Testis (tissue), 3 donors: ENCODE measurements around the gene ELF3. TPM values are rescaled to one million over a fixed set of nuclear protein-coding genes. Genes with fewer than 3 reads are reported as not detected.

Experiments
- DNase-seq: peaks from one replicate; pipeline ENCODE4 v3.0.0-alpha.2; 2019
- H3K27ac ChIP-seq, 2 donors: fragments of 200-600 bp; sonication (generic); one replicate each; pipeline ENCODE4 v1.5.1; 2019
- H3K27me3 ChIP-seq: fragments of 200-600 bp; sonication (generic); one replicate; pipeline ENCODE4 v1.5.1; 2019
- H3K36me3 ChIP-seq: fragments of 200-600 bp; sonication (generic); one replicate; pipeline ENCODE4 v1.5.1; 2017; ENCODE audit warnings: low read depth; ENCODE audit errors: missing control alignments
- H3K4me1 ChIP-seq: fragments of 200-600 bp; sonication (generic); one replicate; pipeline ENCODE4 v1.5.1; 2019
- H3K4me3 ChIP-seq, 2 donors: fragments of 200-600 bp; sonication (generic); one replicate each; pipeline ENCODE4 v1.5.1; 2017 to 2019
- H3K9me3 ChIP-seq: fragments of 200-600 bp; sonication (generic); one replicate; pipeline ENCODE4 v1.5.1; 2017
- POLR2A ChIP-seq: fragments of 450-650 bp; IDR thresholded peaks from one replicate; pipeline ENCODE4 v1.6.1; 2017; ENCODE audit warnings: antibody characterized with exemption, mild to moderate bottlenecking, moderate library complexity
- WGBS, 2 donors: methylation state at CpG; one replicate each; pipeline ENCODE4 v1.1.5; 2018; 5-methylcytosine and 5-hydroxymethylcytosine counted together
- intact Hi-C: fragments of 100-400 bp; cut with DNase I; formaldehyde crosslinking; loops from one replicate; pipeline ENCODE4 v1.15.1; 2023; ENCODE audit warnings: low total_unique reads
- polyA plus RNA-seq: library from polyadenylated mRNA; stranded (reverse); fragments of 350-450 nt; fragmentation: Illumina TruSeq; extraction: RNeasy Lipid Tissue Mini Kit (QIAGEN cat#74804); gene quantifications from one replicate; pipeline ENCODE4 v1.2.3, GENCODE V29; 2014; ENCODE audit warnings: low read depth, low replicate concordance; ENCODE audit not compliant: insufficient read depth
- total RNA-seq, 2 donors: library from RNA; depleted of rRNA; stranded (reverse); fragments of >200 nt; gene quantifications; one replicate each; pipeline ENCODE4 v1.2.3, GENCODE V29; 2016
- TF ChIP-seq, protein P1 (sequence below), 3 experiments: fragments of 450-650 bp in 2 of 3; fragments of 200-600 bp in 1 of 3; sonication (generic) in 1 of 3; IDR thresholded peaks; one replicate each; pipeline ENCODE4 v1.5.1; 2016 to 2019; ENCODE audit warnings: antibody characterized with exemption in 3 of 3, mild to moderate bottlenecking in 2 of 3, moderate library complexity in 1 of 3

ELF3 gene
- total and polyA plus RNA-seq, 3 donors from 2014 or later, result 0.43 to 3.3 (median 0.79) TPM

DNA sequence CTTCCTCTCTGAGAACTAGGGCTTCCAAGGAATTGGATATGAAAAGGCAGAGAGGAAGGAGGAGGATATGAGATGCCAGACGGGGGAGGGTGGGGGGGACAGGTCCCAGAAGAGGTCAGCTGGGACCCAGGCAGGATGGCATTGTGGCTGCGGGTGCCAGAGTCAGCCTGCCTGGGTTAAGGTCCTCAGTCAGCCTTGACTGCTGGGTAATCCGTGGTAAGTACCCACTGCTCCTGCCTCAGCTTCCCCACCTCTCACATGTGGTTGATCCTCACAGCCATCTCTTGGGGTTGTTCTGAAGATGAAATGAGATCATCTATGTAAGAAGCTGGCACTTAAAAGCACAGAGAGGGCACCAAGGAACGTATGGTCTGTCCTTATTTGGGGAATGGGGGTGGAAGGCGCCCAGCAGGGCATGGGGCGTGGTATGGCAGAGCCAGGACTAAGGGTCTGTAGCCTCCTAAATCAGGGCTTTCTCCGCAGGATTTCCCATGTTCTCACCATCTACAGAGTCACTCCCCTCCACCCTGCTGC is 23.8 kb downstream of the ELF3 start:
- no peak for DNase-seq
- intact Hi-C loops, result no loop called here

DNA sequence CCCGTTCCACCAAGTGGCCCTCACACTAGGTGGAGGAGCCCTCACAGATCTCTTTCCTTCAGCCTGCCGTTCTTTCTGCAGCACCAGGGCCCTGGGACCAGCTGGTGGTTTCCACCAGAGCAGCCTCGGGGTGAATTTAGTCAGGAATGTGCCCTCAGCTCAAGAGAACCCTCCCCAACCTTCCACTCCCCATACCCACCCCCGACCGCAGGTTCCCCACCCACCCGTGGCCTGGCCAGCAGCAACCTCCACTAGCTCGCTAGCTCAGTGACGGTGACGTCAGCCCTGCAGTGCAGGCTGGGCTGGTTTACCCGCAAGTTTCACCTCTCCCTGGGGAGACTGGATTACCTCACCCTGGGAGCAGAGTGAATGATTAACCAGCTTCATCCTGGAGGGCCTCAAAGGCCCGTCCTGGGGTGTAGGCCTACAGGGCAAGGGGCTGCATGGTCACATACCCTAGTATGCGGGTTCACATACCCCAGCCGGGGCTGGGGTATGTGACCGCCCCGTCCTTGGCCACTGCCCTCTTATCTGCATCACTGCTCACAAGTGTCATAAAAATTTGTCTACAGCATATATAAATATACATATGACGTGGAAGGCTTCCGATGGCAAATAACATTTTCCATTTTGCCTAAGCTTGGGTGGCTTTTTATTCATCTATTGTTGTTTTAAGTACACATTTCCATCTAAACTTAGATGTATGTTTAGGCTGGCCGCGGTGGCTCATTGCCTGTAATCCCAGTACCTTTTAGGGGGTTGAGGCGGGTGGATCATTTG is 24.5 kb downstream of the ELF3 start:
- intact Hi-C loops, result no loop called here
- Histone ChIP-seq H3K9me3 (no peaks in the 10 kb centered on the region), H3K4me3 (no peak overlapping the region), H3K4me1 (no peaks in the 10 kb centered on the region), H3K27ac (no peak overlapping the region), H3K27me3 (no peaks in the 10 kb centered on the region), H3K36me3 (no peaks in the 10 kb centered on the region)
- peak; percentile 23 for DNase-seq
- 82% methylated on average over 16 to 18 of the region's 20 CpGs for WGBS, 2 donors
- no peak for TF ChIP-seq POLR2A
- TF ChIP-seq, protein P1, sequence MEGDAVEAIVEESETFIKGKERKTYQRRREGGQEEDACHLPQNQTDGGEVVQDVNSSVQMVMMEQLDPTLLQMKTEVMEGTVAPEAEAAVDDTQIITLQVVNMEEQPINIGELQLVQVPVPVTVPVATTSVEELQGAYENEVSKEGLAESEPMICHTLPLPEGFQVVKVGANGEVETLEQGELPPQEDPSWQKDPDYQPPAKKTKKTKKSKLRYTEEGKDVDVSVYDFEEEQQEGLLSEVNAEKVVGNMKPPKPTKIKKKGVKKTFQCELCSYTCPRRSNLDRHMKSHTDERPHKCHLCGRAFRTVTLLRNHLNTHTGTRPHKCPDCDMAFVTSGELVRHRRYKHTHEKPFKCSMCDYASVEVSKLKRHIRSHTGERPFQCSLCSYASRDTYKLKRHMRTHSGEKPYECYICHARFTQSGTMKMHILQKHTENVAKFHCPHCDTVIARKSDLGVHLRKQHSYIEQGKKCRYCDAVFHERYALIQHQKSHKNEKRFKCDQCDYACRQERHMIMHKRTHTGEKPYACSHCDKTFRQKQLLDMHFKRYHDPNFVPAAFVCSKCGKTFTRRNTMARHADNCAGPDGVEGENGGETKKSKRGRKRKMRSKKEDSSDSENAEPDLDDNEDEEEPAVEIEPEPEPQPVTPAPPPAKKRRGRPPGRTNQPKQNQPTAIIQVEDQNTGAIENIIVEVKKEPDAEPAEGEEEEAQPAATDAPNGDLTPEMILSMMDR (IDR thresholded peaks at IDR 0.05), result no peak

More for the DNA sequence above, 23.8 kb downstream of the ELF3 start:
- WGBS, 2 donors, result 87 to 95% methylated on average over 6 to 7 of the region's 7 CpGs
- Histone ChIP-seq H3K27me3 (no peaks in the 10 kb centered on the region), H3K9me3 (no peaks in the 10 kb centered on the region), H3K27ac (no peak overlapping the region), H3K4me3 (no peak overlapping the region), H3K4me1 (no peaks in the 10 kb centered on the region), H3K36me3 (no peaks in the 10 kb centered on the region)
- TF ChIP-seq, protein P1 (IDR thresholded peaks at IDR 0.05), result no peak
- TF ChIP-seq POLR2A, result no peak

DNA sequence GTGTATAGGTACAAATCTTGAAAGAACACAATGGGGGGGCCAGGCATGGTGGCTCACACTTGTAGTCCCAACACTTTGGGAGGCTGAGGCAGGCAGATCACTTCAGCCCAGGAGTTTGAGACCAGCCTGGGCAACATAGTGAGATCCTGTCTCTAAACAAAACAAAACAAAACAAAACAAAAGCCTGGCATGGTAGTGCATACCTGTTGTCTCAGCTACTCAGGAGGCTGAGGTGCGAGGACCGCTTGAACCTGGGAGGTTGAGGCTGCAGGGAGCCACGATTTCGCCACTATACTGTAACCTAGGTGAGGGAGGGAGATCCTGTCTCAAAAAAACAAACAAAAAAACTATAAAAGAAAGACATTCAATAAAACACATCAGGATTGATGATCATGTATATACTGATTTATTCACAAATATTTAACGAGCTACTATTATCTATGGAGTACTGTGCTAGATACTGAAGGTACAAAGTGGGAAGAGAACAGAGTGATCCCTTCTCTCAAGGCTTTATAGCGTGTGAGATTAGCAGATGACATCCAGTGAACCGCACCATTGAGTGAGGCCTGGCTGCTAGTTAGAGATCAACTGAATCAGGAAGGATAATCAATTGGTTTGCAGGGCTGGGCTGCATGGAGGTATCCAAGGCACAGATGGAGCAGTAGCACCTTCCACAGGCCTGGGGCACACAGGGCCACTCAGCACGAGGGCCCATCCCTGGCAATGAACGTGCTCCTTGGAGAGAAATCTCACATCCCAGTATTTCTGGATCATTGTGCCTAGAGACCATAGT is 26.4 kb downstream of the ELF3 start:
- no peaks in the 10 kb centered on the region for H3K27me3 ChIP-seq
- no peaks in the 10 kb centered on the region for H3K36me3 ChIP-seq
- DNase-seq, result no peak
- H3K4me1 ChIP-seq, result no peaks in the 10 kb centered on the region
- TF ChIP-seq, protein P1 (IDR thresholded peaks at IDR 0.05), result no peak
- 84% methylated on average over 9 of the region's 9 CpGs for WGBS, 2 donors
- no peak overlapping the region for H3K27ac ChIP-seq
- H3K9me3 ChIP-seq, result no peaks in the 10 kb centered on the region
- no peak overlapping the region for H3K4me3 ChIP-seq
- intact Hi-C loops, result no loop called here

DNA sequence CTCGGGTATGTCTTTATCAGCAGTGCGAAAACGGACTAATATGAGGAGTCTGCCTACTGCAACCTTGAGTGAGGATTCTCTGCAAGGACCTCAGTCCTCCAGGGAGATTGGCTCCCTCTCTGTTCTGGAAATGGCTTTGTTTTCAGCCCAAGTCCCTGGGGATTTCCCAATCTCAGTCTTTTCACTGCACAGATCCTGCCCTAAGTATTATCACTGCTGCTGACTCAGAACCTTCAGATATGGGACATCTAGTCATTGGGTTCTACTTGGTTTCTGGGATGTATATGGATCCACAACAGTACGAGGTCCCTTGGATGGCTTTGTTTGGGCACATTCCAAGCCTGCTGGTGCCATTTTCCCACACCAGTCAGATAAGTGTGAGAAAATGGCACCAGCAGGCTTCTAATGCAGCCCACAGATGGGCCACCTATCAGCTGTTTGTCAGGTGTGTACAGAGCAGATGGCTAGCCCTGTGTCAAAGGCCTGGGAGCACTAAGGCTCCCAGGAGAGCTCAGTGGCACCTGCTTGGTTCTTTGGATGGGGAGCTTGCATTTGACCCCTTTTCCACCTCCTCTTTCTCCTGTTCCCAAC is 27.4 kb downstream of the ELF3 start:
- TF ChIP-seq, protein P1 (IDR thresholded peaks at IDR 0.05), result no peak
- no peak for TF ChIP-seq POLR2A
- Histone ChIP-seq H3K36me3 (no peaks in the 10 kb centered on the region), H3K27me3 (no peaks in the 10 kb centered on the region), H3K9me3 (no peaks in the 10 kb centered on the region), H3K4me3 (no peak overlapping the region), H3K4me1 (no peaks in the 10 kb centered on the region), H3K27ac (no peak overlapping the region)
- intact Hi-C loops, result no loop called here
- DNase-seq, result no peak
- 64 to 79% methylated on average over 4 of the region's 4 CpGs for WGBS, 2 donors
